ENCODE results near the gene ITM2C.

The ITM2C gene

DNA sequence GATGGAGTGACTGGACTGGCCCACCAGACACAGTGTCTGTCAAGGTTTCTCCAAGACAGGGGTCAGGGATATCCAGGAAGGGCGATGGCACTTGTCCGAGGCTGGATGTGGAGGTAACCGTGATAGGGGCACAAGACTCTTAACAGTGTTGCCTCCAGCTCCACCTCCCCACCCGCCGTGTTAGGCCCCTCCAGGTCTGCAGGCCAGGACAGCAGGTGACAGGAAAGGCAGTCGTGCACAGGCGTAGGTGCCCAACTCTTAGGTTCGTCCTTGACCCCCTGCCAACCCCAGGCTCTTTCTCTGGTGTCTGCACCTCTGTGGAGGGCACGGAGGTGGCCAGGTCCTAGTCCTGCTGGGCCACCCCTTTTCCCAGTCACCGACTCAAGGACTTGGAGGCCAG, 10.1 kb downstream of the ITM2C start:
- H3K27me3 ChIP-seq (ENCODE audit: insufficient read depth, low read length): no peaks in the 10 kb centered on the region
- no peaks in the 10 kb centered on the region for H3F3A ChIP-seq (ENCODE audit: insufficient read depth, low read length)
- H3K27ac ChIP-seq (ENCODE audit: low read depth, low read length, poor library complexity, severe bottlenecking): no peak overlapping the region
- no peak overlapping the region for H2AFZ ChIP-seq (ENCODE audit: low read length)
- no peaks in the 10 kb centered on the region for H4K20me1 ChIP-seq (ENCODE audit: insufficient read depth, low read length)
- no peak overlapping the region for H3K9ac ChIP-seq (ENCODE audit: low read length)
- no peak overlapping the region for H3K4me2 ChIP-seq (ENCODE audit: low read length)
- H3K79me2 ChIP-seq (ENCODE audit: insufficient read depth, low read length): no peaks in the 10 kb centered on the region
- TF ChIP-seq, protein P1, sequence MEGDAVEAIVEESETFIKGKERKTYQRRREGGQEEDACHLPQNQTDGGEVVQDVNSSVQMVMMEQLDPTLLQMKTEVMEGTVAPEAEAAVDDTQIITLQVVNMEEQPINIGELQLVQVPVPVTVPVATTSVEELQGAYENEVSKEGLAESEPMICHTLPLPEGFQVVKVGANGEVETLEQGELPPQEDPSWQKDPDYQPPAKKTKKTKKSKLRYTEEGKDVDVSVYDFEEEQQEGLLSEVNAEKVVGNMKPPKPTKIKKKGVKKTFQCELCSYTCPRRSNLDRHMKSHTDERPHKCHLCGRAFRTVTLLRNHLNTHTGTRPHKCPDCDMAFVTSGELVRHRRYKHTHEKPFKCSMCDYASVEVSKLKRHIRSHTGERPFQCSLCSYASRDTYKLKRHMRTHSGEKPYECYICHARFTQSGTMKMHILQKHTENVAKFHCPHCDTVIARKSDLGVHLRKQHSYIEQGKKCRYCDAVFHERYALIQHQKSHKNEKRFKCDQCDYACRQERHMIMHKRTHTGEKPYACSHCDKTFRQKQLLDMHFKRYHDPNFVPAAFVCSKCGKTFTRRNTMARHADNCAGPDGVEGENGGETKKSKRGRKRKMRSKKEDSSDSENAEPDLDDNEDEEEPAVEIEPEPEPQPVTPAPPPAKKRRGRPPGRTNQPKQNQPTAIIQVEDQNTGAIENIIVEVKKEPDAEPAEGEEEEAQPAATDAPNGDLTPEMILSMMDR (IDR thresholded peaks at IDR 0.05; ENCODE audit: low read length): no peak
- no peak for TF ChIP-seq EZH2 (IDR thresholded peaks at IDR 0.05; ENCODE audit: borderline replicate concordance, low read length)
- H3K9me3 ChIP-seq (ENCODE audit: low read length): no peaks in the 10 kb centered on the region
- H3K4me1 ChIP-seq (ENCODE audit: insufficient read depth, low read length, severe bottlenecking): peaks cover 22% of the 10 kb centered on the region
- no peaks in the 10 kb centered on the region for H3K9me2 ChIP-seq (ENCODE audit: low read depth, low read length)
- no peak overlapping the region for H3K4me3 ChIP-seq (ENCODE audit: low read depth, low read length, poor library complexity, severe bottlenecking)
- no peaks in the 10 kb centered on the region for H3K36me3 ChIP-seq (ENCODE audit: insufficient read depth, low read length)

DNA sequence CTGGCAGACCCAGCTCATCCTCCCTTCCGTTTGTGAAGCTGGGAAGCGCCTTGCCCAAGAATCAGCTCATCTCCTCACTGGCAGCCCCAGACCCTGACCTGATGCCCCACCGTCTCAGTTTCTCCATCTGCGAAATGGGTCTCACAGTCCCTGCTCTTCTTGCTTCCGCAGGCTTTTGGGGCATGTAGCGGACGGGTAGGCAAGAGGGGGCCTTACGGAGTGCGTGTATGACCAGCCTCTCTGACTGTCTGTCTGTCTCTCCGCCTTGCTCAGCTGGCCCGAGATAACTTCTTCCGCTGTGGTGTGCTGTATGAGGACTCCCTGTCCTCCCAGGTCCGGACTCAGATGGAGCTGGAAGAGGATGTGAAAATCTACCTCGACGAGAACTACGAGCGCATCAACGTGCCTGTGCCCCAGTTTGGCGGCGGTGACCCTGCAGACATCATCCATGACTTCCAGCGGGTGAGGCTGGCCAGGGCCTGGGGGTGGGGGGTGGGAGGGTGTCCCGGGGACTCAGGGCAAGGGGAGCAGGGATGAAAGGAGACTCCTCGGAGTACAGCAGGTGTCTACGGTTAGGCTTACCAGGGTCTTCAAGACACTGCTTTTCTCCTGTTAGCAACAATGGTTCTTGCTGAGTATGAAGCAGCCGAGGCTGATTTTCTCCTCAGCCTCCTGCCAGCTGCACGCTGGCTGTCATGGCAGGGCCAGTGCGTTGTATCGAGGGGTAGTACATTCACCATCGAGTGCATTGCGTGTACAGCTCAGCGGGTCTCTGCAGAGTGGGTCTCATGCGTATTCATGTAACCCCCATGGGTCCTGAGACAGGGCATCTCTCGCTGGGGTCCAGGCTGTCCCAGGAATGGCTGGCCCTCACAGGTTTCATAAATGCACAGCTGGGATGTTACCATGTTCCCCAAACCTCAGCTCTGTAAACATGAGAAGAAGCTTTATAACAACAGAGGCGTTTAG, 10.9 kb downstream of the ITM2C start:
- no peaks in the 10 kb centered on the region for H3F3A ChIP-seq (ENCODE audit: insufficient read depth, low read length)
- no peaks in the 10 kb centered on the region for H3K27me3 ChIP-seq (ENCODE audit: insufficient read depth, low read length)
- H3K27ac ChIP-seq (ENCODE audit: low read depth, low read length, poor library complexity, severe bottlenecking): no peak overlapping the region
- no peaks in the 10 kb centered on the region for H4K20me1 ChIP-seq (ENCODE audit: insufficient read depth, low read length)
- H3K79me2 ChIP-seq (ENCODE audit: insufficient read depth, low read length): no peaks in the 10 kb centered on the region
- TF ChIP-seq EZH2 (IDR thresholded peaks at IDR 0.05; ENCODE audit: borderline replicate concordance, low read length): no peak
- TF ChIP-seq, protein P1 (IDR thresholded peaks at IDR 0.05; ENCODE audit: low read length): no peak
- H3K36me3 ChIP-seq (ENCODE audit: insufficient read depth, low read length): no peaks in the 10 kb centered on the region
- H3K9me2 ChIP-seq (ENCODE audit: low read depth, low read length): no peaks in the 10 kb centered on the region
- H3K4me3 ChIP-seq (ENCODE audit: low read depth, low read length, poor library complexity, severe bottlenecking): no peak overlapping the region
- no peak overlapping the region for H2AFZ ChIP-seq (ENCODE audit: low read length)
- H3K4me2 ChIP-seq (ENCODE audit: low read length): no peak overlapping the region
- H3K4me1 ChIP-seq (ENCODE audit: insufficient read depth, low read length, severe bottlenecking): peaks cover 22% of the 10 kb centered on the region
- no peaks in the 10 kb centered on the region for H3K9me3 ChIP-seq (ENCODE audit: low read length)
- no peak overlapping the region for H3K9ac ChIP-seq (ENCODE audit: low read length)

DNA sequence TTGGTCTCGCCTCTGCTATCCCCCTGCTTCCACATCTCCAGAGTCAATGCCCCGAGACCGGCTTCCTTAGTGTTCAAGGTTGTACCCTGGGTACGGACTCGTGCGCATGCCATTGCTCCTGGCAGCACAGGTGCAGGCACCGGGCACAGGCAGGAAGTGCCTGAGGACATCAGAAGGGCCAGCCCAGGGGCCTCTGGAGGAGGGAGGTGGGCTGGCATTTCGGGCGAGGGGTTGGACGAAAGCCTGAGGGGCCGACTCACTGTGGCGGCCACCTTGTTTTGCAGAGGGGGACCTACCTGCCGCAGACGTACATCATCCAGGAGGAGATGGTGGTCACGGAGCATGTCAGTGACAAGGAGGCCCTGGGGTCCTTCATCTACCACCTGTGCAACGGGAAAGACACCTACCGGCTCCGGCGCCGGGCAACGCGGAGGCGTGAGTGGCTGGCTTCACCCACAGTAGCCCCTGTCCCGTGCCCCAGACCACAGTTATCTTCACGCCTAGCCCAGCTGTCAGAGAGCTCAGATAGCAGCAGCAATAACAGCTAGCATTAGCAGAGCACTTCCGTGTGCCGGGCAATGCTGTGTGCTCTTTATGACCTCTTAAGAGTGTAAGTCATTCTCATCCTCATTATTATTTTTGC, 12.5 kb downstream of the ITM2C start:
- Histone ChIP-seq H3K36me3 (ENCODE audit: insufficient read depth, low read length) (no peaks in the 10 kb centered on the region), H3K9me2 (ENCODE audit: low read depth, low read length) (no peaks in the 10 kb centered on the region), H4K20me1 (ENCODE audit: insufficient read depth, low read length) (no peaks in the 10 kb centered on the region), H3K79me2 (ENCODE audit: insufficient read depth, low read length) (no peaks in the 10 kb centered on the region), H3K9ac (ENCODE audit: low read length) (peak overlapping the region; percentile 16; the same call in 1 of the 2 replicates), H3F3A (ENCODE audit: insufficient read depth, low read length) (no peaks in the 10 kb centered on the region), H3K4me2 (ENCODE audit: low read length) (peak overlapping the region; percentile 45; the same call in 1 of the 2 replicates), H3K4me3 (ENCODE audit: low read depth, low read length, poor library complexity, severe bottlenecking) (peak overlapping the region; percentile 24), H3K27me3 (ENCODE audit: insufficient read depth, low read length) (no peaks in the 10 kb centered on the region; the same call in 1 of the 2 replicates), H3K4me1 (ENCODE audit: insufficient read depth, low read length, severe bottlenecking) (peaks cover 22% of the 10 kb centered on the region), H2AFZ (ENCODE audit: low read length) (no peak overlapping the region), H3K9me3 (ENCODE audit: low read length) (no peaks in the 10 kb centered on the region), H3K27ac (ENCODE audit: low read depth, low read length, poor library complexity, severe bottlenecking) (peak overlapping the region; percentile 28)
- TF ChIP-seq, protein P1 (IDR thresholded peaks at IDR 0.05; ENCODE audit: low read length): no peak
- TF ChIP-seq EZH2 (IDR thresholded peaks at IDR 0.05; ENCODE audit: borderline replicate concordance, low read length): no peak

Data from OCI-LY1 (cell line).